ENCODE data around the gene RPL13. TPM values are rescaled to one million over a fixed set of nuclear protein-coding genes. Genes with fewer than 3 reads are reported as not detected.

The RPL13 gene
- total and polyA plus RNA-seq, 2 of the 8 experiments (the other 6 are each of a cell fraction or from before 2014, with no cell fraction given) = 2,162 to 7,384 TPM

GRCh38 chr16:89549007-89549700, 11.3 kb upstream of the RPL13 start:
- Histone ChIP-seq H3K4me1 (replicated peaks in 1 of 4; ENCODE audit: control insufficient read depth in 3 of 4, insufficient read depth in 4 of 4, low read length in 3 of 4) (no peaks in the 10 kb centered on the region), H3K9me3 (ENCODE audit: insufficient read depth in 2 of 2, low read depth in 1 of 2, low read length in 1 of 2) (no peaks in the 10 kb centered on the region), H3K23ac (ENCODE audit: insufficient read length) (no peak overlapping the region), H3K36me3 (ENCODE audit: control insufficient read depth in 2 of 4, insufficient read depth in 4 of 4, low read length in 3 of 4) (peaks cover 14 to 48% (median 37%) of the 10 kb centered on the region in 4 experiments), H3K9ac (replicated peaks in 1 of 4; ENCODE audit: extremely low read depth in 1 of 4, low read depth in 3 of 4, low read length in 3 of 4) (no peak overlapping the region), H3K18ac (ENCODE audit: extremely low read depth, low read length) (no peak overlapping the region), H3K79me1 (ENCODE audit: low read depth, low read length) (no peaks in the 10 kb centered on the region; the same call in 1 of the 2 replicates), H4K91ac (replicated peaks; ENCODE audit: insufficient read length, low read length) (no peak overlapping the region), H3K4me3 (ENCODE audit: extremely low read depth in 1 of 4, insufficient read depth in 2 of 4, low read depth in 3 of 4, low read length in 4 of 4) (no peak overlapping the region), H4K5ac (ENCODE audit: insufficient read length, low read depth, low read length) (no peak overlapping the region), H4K8ac (ENCODE audit: extremely low read depth, insufficient read depth, low read length) (peak overlapping the region; percentile 68; the same call in 1 of the 2 replicates), H4K20me1 (replicated peaks in 1 of 2; ENCODE audit: control insufficient read depth in 1 of 2, insufficient read depth in 2 of 2, low read length in 2 of 2) (peaks cover 0 to 13% of the 10 kb centered on the region in 2 experiments), H3K4me2 (ENCODE audit: insufficient read depth in 1 of 2, low read depth in 2 of 2, low read length in 2 of 2) (no peak overlapping the region), H3K27me3 (replicated peaks in 1 of 4; ENCODE audit: control insufficient read depth in 3 of 4, extremely low read depth in 1 of 4, insufficient read depth in 3 of 4, low read length in 3 of 4) (no peaks in the 10 kb centered on the region), H3K14ac (ENCODE audit: insufficient read length) (no peak overlapping the region), H2BK12ac (ENCODE audit: low read depth, low read length) (no peak overlapping the region), H3K56ac (replicated peaks; ENCODE audit: insufficient read length, low read depth, low read length) (no peak overlapping the region), H3K27ac (ENCODE audit: low read depth, low read length) (no peak overlapping the region), H2BK5ac (ENCODE audit: low read depth, low read length) (no peak overlapping the region), H2AK5ac (ENCODE audit: low read depth, low read length) (no peak overlapping the region), H2AFZ (ENCODE audit: low read length) (no peak overlapping the region), H2BK120ac (replicated peaks; ENCODE audit: low read depth, low read length) (no peak overlapping the region), H3K23me2 (ENCODE audit: low read depth, low read length) (no peaks in the 10 kb centered on the region), H2BK20ac (ENCODE audit: low read length) (no peak overlapping the region), H3K79me2 (ENCODE audit: control insufficient read depth in 1 of 2, insufficient read depth in 2 of 2, low read length in 2 of 2) (no peaks in the 10 kb centered on the region), H3K4ac (replicated peaks; ENCODE audit: insufficient read length, low read depth, low read length) (no peak overlapping the region), H2BK15ac (ENCODE audit: low read length) (no peak overlapping the region)
- CTCF ChIA-PET (ENCODE audit: partially characterized antibody) = interaction anchor here (1.0 to 2.5 kb wide), 10 partner anchors 8 to 100 kb away, joined by 3 to 15 read pairs (median 4); no protein-coding TSS in a partner anchor
- DNase-seq (ENCODE audit: low read depth in 1 of 2, low spot score in 2 of 2) (no peak), FAIRE-seq (no peak)
- TF ChIP-seq POLR2AphosphoS5 (IDR thresholded peaks at IDR 0.05; ENCODE audit: low read depth, low read length) = 0 out of 2 replicates have a peak, but pooled peaks have one; percentile 8
- no peak for TF ChIP-seq KDM1A (IDR thresholded peaks at IDR 0.05; ENCODE audit: borderline replicate concordance, low read length)
- POLR2A ChIA-PET (ENCODE audit: partially characterized antibody) = interaction anchor here (1.0 to 6.5 kb wide), 5 partner anchors 9 to 277 kb away, joined by 3 to 63 read pairs (median 8); no protein-coding TSS in a partner anchor
- WGBS, 2 experiments (ENCODE audit: extremely low coverage in 1 of 2, insufficient coverage in 1 of 2, insufficient read length in 1 of 2, insufficient replicate concordance in 2 of 2, low coverage in 1 of 2, low lambda C conversion rate in 2 of 2, missing lambda C conversion rate in 1 of 2) = 91% methylated on average over 10 of the region's 10 CpGs; no CpG with 5 or more reads in 1 of the 2 experiments

Data from H1 (cell line).